HG02571 (cell line): ENCODE measurements around the gene SLC25A21.

Source experiments
- ATAC-seq: cut with Tn5 transposase; IDR thresholded peaks from one replicate; pipeline ENCODE4 v1.9.1; 2021; ENCODE audit warnings: mild to moderate bottlenecking, moderate library complexity; ENCODE audit not compliant: unreplicated experiment

Gene SLC25A21

DNA sequence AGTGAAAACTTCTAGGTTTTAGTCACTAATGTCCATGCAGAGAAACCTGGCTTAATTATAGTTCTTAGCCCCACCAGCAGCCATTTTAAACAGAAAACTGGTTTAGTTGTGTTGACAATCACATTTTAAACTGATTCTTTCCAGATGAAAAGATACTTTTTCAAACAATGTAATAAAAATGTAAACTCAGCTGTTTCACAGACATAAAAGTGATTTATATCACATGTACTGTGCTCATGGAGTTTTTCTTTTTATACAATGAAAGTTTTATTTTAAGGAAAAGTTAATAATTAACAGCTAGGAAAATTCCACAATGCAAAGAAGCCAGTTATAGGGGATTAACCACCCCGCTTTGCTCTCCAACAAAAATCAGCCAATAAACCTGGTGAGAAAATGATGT is 381.0 kb downstream of the SLC25A21 start:
- ATAC-seq, result no peak

DNA sequence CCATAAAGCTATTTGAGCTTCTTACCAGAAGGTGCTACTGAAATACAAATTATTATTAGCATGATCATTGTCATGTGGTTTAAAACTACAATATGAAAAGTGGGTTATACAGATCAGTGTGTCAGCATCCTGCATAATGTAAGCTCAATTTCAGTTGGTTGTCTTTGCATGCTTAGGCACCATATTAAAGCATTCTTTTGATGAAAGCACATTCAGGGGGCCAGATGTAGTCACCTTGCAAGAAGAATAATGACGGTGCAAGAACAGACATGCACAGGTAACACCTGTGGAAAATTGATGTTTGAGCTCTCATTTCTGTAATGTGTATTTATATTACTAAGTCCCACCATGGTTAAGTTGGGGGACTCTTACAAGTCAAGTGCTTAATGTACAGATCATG is 386.9 kb downstream of the SLC25A21 start:
- no peak for ATAC-seq

DNA sequence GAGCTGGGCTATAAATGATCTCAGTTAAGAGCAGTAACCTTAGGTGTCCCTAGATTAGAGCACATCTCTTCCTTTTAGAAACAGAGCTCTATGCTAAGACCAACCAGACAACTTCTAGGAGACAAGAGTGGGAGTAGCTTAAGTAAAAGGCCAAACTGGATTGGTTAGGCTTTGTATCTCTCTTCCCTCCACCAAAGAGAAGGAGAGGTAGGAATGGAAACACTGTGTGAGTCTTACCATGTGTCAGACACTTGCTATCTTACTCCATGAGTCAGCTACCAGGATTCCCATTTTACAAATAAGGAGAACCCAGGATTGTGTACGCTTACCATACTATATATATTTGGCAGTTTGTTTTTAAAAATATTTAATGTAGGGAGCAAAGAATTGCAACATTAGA is 387.9 kb downstream of the SLC25A21 start:
- no peak for ATAC-seq

DNA sequence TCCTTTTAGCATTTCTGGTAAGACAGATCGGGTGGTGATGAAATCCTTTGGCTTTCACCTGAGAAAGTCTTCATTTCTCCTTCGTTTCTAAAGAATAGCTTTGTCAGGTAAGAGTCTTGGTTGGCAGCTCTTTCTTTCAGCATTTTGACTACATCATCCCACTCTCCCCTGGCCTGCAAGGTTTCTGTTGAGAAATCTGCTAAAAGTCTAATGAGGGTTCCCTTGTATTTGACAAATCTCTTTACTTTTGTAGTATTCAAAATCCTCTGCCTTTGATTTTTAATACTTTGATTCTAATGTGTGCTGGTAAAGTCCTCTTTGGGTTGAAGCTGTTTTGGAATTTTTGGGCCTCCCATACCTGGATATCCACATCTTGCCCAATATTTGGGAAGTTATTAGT is 390.5 kb downstream of the SLC25A21 start:
- no peak for ATAC-seq

DNA sequence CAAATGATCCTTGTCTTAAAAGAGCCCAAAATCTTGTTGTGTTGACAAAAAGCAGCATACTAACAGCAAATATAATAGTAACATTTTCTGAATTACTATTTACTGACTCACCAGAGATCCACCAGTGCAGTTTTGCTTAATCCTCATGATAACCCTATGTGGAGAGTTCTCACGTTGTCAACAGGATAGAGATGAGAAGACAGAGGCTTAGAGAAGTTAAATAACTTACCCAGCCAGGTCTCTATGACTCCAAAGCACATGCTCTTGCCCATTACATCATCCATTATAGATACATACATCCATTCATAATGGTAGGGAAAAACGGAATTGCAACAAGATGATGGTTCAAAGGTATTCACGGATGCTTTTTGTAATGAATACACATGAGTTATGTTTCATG is 398.8 kb downstream of the SLC25A21 start:
- no peak for ATAC-seq

DNA sequence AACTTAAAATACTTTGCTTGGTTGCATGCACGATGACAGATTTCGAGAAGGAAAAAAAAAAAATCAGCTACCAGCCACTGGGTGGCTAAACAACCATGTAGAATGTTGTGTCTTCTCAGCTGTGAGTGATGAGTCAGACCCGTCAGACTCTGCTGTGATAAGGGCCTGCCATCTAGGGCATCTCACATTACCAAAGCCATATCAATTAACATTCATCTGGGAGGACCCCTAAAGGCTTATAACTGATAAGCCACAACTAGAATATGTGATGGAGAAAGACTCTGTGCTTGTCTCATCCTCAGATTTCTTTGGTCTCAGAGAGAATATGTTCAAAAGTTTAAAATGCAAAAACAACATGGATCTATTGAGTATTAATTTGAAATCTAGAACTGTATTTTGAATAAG is 399.3 kb downstream of the SLC25A21 start:
- ATAC-seq, result no peak

DNA sequence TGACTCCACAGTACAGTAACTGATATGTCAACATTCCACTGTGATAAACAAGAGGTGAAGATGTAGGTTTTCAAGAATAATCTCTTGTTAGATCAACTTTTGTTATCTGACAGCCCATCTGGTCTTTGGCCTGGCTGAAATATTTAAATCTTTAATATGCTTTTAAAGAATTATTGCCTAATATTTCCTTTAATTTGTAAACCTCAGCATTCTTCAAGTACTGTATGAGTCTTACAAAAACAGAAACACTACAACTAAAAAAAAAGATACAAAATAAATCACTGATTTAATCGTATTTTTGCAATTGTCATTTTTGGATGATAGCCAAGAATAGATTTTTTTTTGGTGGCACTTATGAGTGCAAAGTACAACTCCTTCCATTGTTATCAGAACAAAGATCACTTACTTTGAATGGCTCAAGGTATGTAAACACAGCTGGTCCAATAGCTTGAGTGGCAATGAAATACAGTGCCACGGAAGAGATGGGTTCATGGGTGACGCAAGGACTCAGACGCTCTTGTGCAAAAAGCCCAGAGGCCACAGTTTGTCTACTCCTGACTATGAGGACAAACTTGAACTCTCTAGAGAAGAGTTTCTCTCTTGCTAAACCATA is 401.3 kb downstream of the SLC25A21 start:
- ATAC-seq, result no peak

DNA sequence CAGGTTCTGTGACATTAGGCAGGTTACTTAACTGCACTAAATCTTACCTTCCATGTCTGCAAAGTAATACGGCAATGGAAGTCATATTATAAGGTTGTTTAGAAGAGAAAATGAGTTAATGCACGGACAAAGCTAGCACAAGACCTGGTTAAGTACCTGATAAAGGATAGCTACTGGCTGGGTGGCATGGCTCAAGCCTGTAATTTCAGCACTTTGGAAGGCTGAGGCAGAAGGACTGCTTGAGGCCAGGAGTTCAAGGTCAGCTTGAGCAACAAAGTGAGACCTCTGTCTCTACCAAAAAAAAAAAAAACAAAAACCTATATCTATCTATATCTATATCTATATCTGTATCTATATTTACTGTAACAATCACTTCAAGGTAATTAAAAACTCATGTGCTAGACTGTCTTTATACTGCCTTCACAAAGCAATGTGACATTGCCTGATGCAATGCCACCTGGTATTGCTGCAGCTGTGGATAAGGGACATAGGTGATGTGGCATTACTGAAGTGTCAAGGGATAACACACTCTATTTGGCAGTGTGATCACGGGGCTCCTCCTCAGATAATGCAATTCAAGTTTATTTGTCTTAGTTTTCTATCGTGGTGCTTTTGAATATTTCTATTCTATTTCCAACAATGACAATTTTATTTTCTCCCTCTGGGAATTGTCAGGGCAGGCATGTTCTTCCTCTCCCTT is 403.6 kb downstream of the SLC25A21 start:
- no peak for ATAC-seq

DNA sequence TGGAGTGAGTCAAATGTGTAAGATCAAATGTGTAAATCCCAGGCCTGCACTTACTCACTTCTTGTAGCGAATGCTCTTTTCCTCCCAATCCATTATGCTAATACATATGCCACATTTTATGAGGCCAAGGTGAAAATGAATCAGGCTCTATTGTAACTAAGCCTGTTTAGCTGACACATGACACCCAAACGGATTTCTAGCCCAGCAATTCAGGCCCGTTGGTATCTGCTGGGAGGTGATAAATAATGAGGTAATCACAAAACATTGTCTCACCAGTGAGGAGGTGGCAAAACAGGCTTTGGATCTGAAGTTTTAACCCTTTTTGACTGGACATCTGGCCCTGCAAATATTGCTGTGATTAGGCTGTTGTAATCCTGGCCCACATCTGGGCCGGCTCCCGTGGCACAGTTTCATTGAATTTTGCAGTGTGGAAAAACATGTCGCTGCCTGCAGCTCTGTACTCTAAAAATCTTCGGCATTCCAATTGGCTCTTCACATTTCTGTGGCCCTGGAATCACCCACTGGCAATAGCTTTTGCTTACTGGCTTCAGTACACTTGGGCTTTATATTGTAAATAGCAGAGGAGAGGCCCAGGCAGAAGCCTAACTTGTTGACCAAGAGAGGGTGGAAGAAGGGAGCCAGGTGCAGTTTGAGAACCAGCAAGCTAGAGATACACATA is 404.7 kb downstream of the SLC25A21 start:
- ATAC-seq, result no peak

DNA sequence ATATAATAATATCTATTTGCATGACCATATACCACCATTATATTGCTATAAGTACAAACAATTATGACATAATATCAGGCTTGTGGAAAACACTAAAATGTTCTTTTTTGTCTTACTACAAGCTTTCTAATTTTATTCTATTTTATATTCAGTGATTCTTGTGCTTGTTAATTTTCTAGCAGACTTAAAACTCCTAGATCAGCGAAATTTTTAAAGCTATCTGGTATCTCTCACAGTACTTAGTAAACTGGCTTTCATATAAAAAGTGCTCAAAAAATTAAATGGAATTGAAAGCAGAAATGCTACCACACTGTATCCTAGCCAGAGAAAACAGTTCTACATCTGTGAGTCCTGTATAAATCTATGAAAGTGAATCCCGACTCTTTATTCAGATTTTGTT is 405.4 kb downstream of the SLC25A21 start:
- ATAC-seq, result no peak

DNA sequence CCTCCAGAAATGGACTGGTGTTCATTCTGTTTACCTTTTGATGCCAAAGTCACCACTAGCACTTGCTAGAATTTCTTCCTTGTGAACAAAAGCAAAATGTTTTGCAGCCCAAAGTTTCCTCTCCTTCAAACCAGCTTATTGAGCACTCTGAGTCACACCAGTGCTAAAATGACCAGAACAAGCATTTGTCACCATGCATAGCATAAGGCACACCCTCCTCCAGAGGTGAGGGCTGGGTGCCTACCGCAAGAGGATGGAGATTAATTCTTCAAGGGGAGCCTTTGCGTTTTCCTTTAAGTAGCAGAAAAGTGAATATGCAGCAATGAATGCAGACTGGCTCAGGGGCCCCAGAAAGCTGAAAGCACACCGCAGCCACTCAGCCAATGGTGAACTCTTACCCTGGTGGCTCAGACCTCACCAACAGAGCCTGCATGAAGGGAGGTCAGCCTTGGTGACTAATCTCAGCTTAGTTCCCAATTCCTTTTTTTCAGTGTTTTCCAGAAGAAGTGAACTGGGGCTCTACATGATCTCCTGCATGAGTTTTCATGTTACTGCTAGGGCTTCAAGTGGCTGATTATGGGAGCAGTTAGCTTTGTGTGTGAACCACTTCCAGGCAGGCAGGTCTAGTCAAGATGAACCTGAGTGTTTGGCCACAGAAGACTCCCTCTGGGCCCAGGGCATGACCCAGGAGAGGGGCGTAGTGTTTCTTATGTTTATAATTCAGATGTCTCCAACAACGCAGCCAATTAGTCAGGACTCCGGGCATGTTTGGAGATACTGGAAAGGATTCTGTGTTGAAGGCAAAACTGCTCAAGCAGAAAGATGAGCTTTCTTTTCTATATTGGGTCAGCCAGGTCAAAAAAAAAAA is 414.4 kb downstream of the SLC25A21 start:
- ATAC-seq, result no peak

DNA sequence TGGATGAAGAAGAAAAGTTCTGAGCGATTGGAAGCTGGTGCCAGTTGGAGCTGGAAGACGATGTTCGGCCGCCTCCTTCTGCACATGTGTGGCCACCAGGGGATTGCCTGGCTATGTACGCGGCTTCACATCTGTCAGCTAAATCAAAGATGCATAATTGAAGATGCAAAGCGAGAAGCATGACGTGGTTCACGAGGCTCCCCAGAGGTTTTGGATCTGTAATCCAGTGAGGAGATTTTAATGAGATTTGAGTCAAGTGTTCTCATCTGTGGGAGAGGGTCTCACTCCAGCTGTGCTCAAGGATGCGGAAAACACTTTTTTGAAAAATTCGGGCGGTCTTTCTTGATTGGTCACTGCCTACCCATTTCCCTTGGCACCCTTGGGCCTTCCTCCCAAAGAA is 416.2 kb downstream of the SLC25A21 start:
- ATAC-seq, result no peak

DNA sequence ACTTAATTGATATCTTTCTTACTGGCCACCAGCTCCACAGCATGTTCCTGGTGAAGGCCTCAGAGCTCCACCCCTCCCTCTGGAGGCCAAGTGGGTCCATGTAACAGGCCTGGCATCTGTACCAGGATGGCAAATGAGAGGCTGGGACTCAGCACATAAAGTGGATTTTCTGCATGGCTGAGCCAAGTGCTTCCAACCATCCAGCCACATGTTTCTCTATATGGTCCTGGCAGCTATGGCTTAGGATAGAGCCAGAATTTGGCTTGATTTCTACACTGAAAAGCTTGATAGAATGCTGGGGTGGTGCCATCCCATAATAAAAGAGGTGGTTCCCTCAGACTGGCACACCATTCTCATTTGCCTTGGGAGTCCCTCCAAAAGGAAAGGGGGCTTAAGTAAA is 416.6 kb downstream of the SLC25A21 start:
- no peak for ATAC-seq

DNA sequence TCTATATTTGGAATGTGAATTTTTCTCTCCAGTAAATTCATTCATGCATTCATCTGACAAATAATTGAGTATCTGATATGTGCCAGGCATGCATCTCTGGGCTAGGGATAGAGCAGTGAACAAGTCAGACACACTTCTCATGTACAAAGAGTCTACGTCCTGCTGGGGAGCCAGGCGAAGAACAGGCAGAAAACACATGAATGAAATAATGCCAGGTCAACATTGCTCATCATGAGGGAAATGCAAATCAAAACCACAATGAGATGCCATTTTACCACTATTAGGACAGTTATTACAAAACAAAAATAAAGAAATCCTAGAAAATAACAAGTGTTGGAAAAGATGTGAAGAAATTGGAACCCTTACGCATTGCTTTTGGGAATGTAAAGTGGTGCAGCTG is 420.5 kb downstream of the SLC25A21 start:
- ATAC-seq, result no peak

DNA sequence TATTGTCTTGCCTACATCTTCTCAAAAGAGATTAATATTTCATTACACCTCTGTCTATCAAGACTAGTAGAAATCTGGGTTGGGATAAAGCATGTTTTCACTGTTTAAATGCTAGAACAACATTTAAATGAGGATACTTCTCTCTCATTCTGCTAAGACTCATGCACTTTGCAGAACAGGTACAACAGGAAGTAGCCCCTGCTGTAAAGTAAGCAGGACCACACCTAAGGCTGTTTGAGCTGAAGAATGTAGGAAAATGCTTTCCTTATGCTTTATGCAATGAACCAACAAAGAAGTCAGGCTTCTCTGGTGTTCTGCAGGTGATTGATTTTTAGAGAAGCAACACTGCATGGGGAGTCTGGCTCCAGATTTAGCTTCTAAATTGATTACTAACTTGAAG is 421.3 kb downstream of the SLC25A21 start:
- no peak for ATAC-seq

DNA sequence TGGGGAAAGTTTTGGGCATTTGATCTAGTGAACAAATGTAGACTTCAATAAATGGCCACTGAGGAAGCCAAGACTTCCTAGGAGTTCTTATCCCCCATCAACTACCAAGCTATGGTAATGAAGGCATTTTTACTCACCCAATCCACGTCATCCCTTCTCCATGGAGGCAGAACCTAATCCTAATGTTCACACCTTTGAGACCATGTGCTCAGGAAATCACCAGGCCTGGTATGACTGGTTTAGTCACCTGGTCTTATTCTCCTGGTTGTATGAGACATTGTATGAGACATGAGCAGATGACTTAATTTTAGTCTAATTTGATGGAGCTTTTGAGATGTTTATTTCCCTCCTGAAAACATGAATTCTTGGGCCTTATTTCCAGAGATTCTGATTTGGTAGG is 422.2 kb downstream of the SLC25A21 start:
- no peak for ATAC-seq

DNA sequence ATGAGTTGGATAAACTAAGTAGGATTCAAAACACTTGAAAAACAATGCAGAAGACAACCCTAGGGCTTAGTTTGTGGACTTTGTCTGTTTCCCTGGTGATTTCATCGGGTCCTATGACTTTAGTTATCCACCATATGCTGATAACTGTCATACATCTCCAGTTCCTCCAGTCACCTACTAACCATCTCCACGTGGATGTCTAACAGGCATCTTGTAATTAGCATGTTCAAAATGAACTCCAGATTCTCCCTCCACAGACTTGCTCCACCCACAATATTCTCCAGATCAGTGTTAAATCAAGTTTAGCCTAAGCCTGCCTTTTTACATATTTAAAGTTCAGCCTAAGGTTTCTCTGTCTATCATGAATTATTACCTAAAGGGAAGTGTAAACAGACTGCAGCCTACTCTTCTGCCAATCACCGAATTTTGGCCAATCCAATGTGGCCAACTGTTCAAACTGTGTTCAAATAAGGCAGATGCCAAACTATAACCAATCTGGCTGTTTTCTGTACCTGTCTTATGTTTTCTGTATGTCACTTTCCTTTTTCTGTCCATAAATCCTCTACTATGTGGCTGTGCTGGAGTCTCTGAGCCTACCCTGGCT is 423.7 kb downstream of the SLC25A21 start:
- no peak for ATAC-seq

DNA sequence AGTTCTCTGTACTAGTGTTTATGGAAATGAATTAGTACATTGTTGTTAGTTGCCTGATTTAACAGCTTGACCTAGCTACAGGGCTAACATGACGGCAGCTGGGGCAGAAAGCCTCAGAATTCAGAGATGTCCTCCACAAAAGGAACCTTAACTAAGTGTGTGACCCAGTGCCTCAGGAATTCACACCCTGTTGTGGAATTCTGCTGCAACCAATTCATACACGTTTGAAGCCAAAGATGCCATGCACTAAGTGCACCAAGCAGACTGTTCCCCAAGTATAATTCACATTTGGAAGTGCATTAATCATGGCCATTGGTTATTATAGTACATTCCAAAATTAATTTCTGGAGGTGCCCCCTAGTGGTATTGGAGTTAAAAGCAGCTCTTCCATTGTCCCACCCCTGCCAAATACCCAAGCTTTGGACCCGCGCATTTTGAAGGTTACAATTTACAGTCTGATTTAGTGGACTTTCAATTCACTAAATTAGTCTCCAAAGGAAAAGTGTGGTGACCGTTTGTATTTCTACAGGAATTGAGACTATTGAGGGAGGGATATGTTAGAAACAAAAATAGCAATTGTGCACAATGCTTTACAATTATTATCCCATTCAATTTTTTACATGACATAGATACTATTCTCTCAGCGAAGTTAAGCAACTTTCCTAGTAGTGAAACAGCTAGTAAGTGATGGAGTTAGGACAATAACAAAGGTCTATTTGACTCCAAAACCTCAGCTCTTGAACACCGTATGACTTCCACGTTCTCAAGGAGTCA is 424.8 kb downstream of the SLC25A21 start:
- no peak for ATAC-seq

DNA sequence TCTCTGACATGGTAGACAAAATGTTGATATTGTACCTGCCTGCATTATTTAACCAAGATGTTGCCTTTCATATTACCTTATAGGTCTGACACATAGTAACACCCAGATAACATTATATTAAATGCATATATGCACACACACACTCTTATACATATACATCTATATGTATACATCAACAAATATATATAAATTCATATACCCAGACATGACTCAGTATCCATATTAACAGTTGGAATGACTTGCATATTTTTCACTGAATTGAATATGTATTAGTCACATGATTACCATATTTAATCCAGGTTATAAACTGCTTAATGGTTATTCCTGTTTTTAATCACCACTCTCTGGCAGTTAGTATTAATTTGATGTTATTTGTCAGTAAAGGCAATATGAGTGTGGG is 425.5 kb downstream of the SLC25A21 start:
- no peak for ATAC-seq

DNA sequence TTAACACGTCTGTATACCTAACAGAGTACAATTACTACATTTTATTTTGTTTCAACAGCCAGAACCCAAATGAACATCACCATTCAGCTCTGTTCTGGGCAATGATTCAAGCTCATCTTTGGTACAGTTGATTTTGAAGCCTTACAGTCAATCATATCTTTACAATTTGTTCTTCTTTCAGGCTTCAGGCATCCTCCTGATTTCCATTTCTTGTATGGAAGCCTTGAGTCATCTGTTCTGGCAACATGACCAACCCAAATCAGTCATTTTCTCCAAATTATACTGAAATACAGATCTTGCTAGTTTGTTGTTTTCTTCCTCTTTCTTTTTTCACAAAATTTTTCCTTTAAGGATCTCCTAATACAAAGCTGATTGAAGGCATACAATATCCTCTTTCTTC is 430.5 kb downstream of the SLC25A21 start:
- no peak for ATAC-seq
